Measurements from ENCODE around the gene IL16. TPM values are rescaled to one million over a fixed set of nuclear protein-coding genes. Genes with fewer than 3 reads are reported as not detected.
A peak's percentile ranks its signal among the peaks of the same experiment; 100 is the strongest.

The IL16 gene
- total RNA-seq, 1 donor from 2014 or later: 0.05 TPM

- DNase-seq (ENCODE audit: low read depth, low spot score): no peak
- no peaks in the 10 kb centered on the region for H3K27me3 Mint-ChIP-seq (ENCODE audit: low read depth)
- no peaks in the 10 kb centered on the region for H3K36me3 Mint-ChIP-seq (ENCODE audit: low read depth)
- peaks cover 26% of the 10 kb centered on the region for H3K4me1 Mint-ChIP-seq
- TF ChIP-seq, protein P1, sequence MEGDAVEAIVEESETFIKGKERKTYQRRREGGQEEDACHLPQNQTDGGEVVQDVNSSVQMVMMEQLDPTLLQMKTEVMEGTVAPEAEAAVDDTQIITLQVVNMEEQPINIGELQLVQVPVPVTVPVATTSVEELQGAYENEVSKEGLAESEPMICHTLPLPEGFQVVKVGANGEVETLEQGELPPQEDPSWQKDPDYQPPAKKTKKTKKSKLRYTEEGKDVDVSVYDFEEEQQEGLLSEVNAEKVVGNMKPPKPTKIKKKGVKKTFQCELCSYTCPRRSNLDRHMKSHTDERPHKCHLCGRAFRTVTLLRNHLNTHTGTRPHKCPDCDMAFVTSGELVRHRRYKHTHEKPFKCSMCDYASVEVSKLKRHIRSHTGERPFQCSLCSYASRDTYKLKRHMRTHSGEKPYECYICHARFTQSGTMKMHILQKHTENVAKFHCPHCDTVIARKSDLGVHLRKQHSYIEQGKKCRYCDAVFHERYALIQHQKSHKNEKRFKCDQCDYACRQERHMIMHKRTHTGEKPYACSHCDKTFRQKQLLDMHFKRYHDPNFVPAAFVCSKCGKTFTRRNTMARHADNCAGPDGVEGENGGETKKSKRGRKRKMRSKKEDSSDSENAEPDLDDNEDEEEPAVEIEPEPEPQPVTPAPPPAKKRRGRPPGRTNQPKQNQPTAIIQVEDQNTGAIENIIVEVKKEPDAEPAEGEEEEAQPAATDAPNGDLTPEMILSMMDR (conservative IDR thresholded peaks at IDR 0.05): no peak
- H3K9me3 Mint-ChIP-seq: no peaks in the 10 kb centered on the region
- H3K27ac Mint-ChIP-seq (ENCODE audit: unreplicated experiment): no peak overlapping the region
- H3K4me3 Mint-ChIP-seq: no peak overlapping the region
Measured at GRCh38 chr15:81299630-81300273, 103.1 kb downstream of the IL16 start.

- H3K27me3 Mint-ChIP-seq (ENCODE audit: low read depth): no peaks in the 10 kb centered on the region
- no peaks in the 10 kb centered on the region for H3K9me3 Mint-ChIP-seq
- TF ChIP-seq, protein P1 (conservative IDR thresholded peaks at IDR 0.05): no peak
- no peak overlapping the region for H3K4me3 Mint-ChIP-seq
- no peak overlapping the region for H3K27ac Mint-ChIP-seq (ENCODE audit: unreplicated experiment)
- H3K4me1 Mint-ChIP-seq: peaks cover 21% of the 10 kb centered on the region
- H3K36me3 Mint-ChIP-seq (ENCODE audit: low read depth): no peaks in the 10 kb centered on the region
- DNase-seq (ENCODE audit: low read depth, low spot score): no peak
Measured at GRCh38 chr15:81301385-81301784, 104.7 kb downstream of the IL16 start.

DNA sequence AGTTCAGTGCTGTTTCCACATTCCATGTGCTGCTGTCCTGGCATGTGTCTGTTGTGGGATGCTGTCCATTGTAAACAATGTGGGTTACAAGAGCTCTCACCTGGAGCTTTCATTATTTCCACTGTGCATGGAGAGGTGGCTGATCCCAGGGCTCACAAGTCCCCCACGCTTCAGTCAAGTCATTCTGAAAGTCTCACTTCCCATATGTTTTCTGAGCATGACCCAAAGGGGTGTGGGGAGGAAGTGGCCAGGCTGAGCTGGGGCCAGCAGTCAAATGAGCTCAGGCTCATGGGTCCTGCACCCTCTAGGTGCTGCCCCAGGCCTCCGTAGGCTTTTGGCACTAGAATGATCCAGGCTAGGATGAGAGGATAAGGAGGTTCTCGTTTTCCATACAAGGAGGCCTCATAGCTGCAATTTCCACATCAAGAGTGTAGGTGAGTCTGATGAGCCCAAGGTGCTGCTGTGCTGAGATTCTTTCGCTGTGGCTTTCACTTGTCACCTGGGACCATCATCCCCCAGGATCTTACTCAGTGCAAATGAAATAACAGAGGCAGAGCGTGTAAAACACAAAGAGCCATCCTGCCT is 105.2 kb downstream of the IL16 start:
- Mint-ChIP-seq H3K9me3 (no peaks in the 10 kb centered on the region), H3K36me3 (ENCODE audit: low read depth) (no peaks in the 10 kb centered on the region), H3K27me3 (ENCODE audit: low read depth) (no peaks in the 10 kb centered on the region), H3K4me3 (no peak overlapping the region), H3K4me1 (peaks cover 17% of the 10 kb centered on the region), H3K27ac (ENCODE audit: unreplicated experiment) (no peak overlapping the region)
- no peak for DNase-seq (ENCODE audit: low read depth, low spot score)
- TF ChIP-seq, protein P1 (conservative IDR thresholded peaks at IDR 0.05): no peak

GRCh38 chr15:81302701-81303109 is 106.0 kb downstream of the IL16 start:
- Mint-ChIP-seq H3K36me3 (ENCODE audit: low read depth) (no peaks in the 10 kb centered on the region), H3K27me3 (ENCODE audit: low read depth) (no peaks in the 10 kb centered on the region), H3K4me1 (peaks cover 17% of the 10 kb centered on the region), H3K4me3 (no peak overlapping the region), H3K9me3 (no peaks in the 10 kb centered on the region), H3K27ac (ENCODE audit: unreplicated experiment) (no peak overlapping the region)
- TF ChIP-seq, protein P1 (conservative IDR thresholded peaks at IDR 0.05): no peak
- DNase-seq (ENCODE audit: low read depth, low spot score): no peak

- H3K4me1 Mint-ChIP-seq: peaks cover 17% of the 10 kb centered on the region
- H3K27me3 Mint-ChIP-seq (ENCODE audit: low read depth): no peaks in the 10 kb centered on the region
- H3K4me3 Mint-ChIP-seq: no peak overlapping the region
- no peaks in the 10 kb centered on the region for H3K9me3 Mint-ChIP-seq
- no peak for DNase-seq (ENCODE audit: low read depth, low spot score)
- TF ChIP-seq, protein P1 (conservative IDR thresholded peaks at IDR 0.05): no peak
- H3K27ac Mint-ChIP-seq (ENCODE audit: unreplicated experiment): peak overlapping the region; percentile 97
- no peaks in the 10 kb centered on the region for H3K36me3 Mint-ChIP-seq (ENCODE audit: low read depth)
Measured at GRCh38 chr15:81303244-81304225, 106.9 kb downstream of the IL16 start.

Data from neural crest cell (in vitro differentiated cells).